HL-60/S4 (cell line): ENCODE results near the gene LIN7C.
"Not testable (repeated sequence)": the region's sequence is repeated elsewhere in the genome, so short reads cannot be mapped to it uniquely, and the experiment has no call there.

ENCODE experiments used
- in situ Hi-C: fragments of 300-500 bp; cut with MboI; formaldehyde crosslinking; loops from 2 replicates; pipeline ENCODE4 v1.14.3; 2022; ENCODE audit warnings: low sequenced_read_pairs

The LIN7C gene

GRCh38 chr11:27506200-27507182 lies at the start of gene LIN7C:
LIN7C (minus strand) TSS chr11:27506769; CDS start chr11:27506752, 17 bp downstream.
- in situ Hi-C loops: no loop called here

- in situ Hi-C loops: no loop called here
Measured at GRCh38 chr11:27555264-27555663, 48.7 kb upstream of the LIN7C start.

GRCh38 chr11:27553186-27553585 lies 46.6 kb upstream of the LIN7C start:
- in situ Hi-C loops: no loop called here

- in situ Hi-C loops: no loop called here
Measured at GRCh38 chr11:27552341-27552740, 45.8 kb upstream of the LIN7C start.

GRCh38 chr11:27551127-27551526 lies 44.6 kb upstream of the LIN7C start:
- in situ Hi-C loops: no loop called here

- in situ Hi-C loops: no loop called here
Measured at GRCh38 chr11:27545946-27546345, 39.4 kb upstream of the LIN7C start.

- in situ Hi-C loops: no loop called here
Measured at GRCh38 chr11:27545035-27545434, 38.5 kb upstream of the LIN7C start.

- in situ Hi-C loops: no loop called here
Measured at GRCh38 chr11:27541790-27542189, 35.2 kb upstream of the LIN7C start.

GRCh38 chr11:27540051-27540450 lies 33.5 kb upstream of the LIN7C start:
- in situ Hi-C loops: no loop called here

GRCh38 chr11:27535103-27535502 lies 28.5 kb upstream of the LIN7C start:
- in situ Hi-C loops: no loop called here

GRCh38 chr11:27532652-27533325 lies 26.2 kb upstream of the LIN7C start:
- in situ Hi-C loops: no loop called here

GRCh38 chr11:27528712-27529111 lies 22.1 kb upstream of the LIN7C start:
- in situ Hi-C loops: no loop called here

- in situ Hi-C loops: no loop called here
Measured at GRCh38 chr11:27526535-27526934, 20.0 kb upstream of the LIN7C start.

- in situ Hi-C loops: no loop called here
Measured at GRCh38 chr11:27525824-27526516, 19.4 kb upstream of the LIN7C start.

GRCh38 chr11:27524155-27524554 lies 17.6 kb upstream of the LIN7C start:
- in situ Hi-C loops: no loop called here

GRCh38 chr11:27520226-27520625 lies 13.7 kb upstream of the LIN7C start:
- in situ Hi-C loops: no loop called here

- in situ Hi-C loops: no loop called here
Measured at GRCh38 chr11:27518518-27518917, 11.9 kb upstream of the LIN7C start.

GRCh38 chr11:27517490-27517889 lies 10.9 kb upstream of the LIN7C start:
- in situ Hi-C loops: not testable (repeated sequence)

GRCh38 chr11:27514558-27514957 lies 8.0 kb upstream of the LIN7C start:
- in situ Hi-C loops: no loop called here

GRCh38 chr11:27514076-27514475 lies 7.5 kb upstream of the LIN7C start:
- in situ Hi-C loops: no loop called here

- in situ Hi-C loops: no loop called here
Measured at GRCh38 chr11:27513389-27513788, 6.8 kb upstream of the LIN7C start.
